Neural cell (in vitro differentiated cells): ENCODE data around the gene SULF2. TPM values are rescaled to one million over a fixed set of nuclear protein-coding genes. Genes with fewer than 3 reads are reported as not detected.

Source experiments
- H2AFZ ChIP-seq: fragments of 200-600, 300-800 bp; sonication (generic), shearing (Covaris generic); 2 replicates; pipeline ENCODE4 v1.6.0; 2014; ENCODE audit warnings: low read depth, mild to moderate bottlenecking, antibody characterized with exemption, low read length, moderate library complexity
- H3F3A ChIP-seq: fragments of 200-600 bp; shearing (Covaris generic); 2 replicates; pipeline ENCODE4 v1.6.1; 2016; ENCODE audit warnings: mild to moderate bottlenecking, moderate library complexity, mixed read lengths, antibody characterized with exemption, low read length; ENCODE audit not compliant: insufficient read depth, poor library complexity, severe bottlenecking
- H3K27ac ChIP-seq: fragments of 200-600, 300-800 bp; sonication (generic), shearing (Covaris generic); 2 replicates; pipeline ENCODE4 v1.5.1; 2014; ENCODE audit warnings: mild to moderate bottlenecking, low read length, moderate library complexity
- H3K27me3 ChIP-seq: fragments of 300-800, 200-600 bp; sonication (generic), shearing (Covaris generic); 2 replicates; pipeline ENCODE4 v1.6.0; 2014; ENCODE audit warnings: mild to moderate bottlenecking, low read depth, low read length, moderate library complexity; ENCODE audit not compliant: insufficient read depth
- H3K36me3 ChIP-seq: fragments of 300-800, 200-600 bp; sonication (generic), shearing (Covaris generic); 2 replicates; pipeline ENCODE4 v1.5.1; 2014; ENCODE audit warnings: mild to moderate bottlenecking, antibody characterized with exemption, low read length, moderate library complexity; ENCODE audit not compliant: insufficient read depth
- H3K4me2 ChIP-seq: fragments of 300-800, 200-600 bp; sonication (generic), shearing (Covaris generic); 2 replicates; pipeline ENCODE4 v1.6.0; 2014; ENCODE audit warnings: mild to moderate bottlenecking, low read length
- H3K4me3 ChIP-seq: fragments of 300-800, 200-600 bp; sonication (generic), shearing (Covaris generic); 2 replicates; pipeline ENCODE4 v1.5.1; 2014; ENCODE audit warnings: mild to moderate bottlenecking, low read length, moderate library complexity
- H3K79me2 ChIP-seq: fragments of 200-600 bp; shearing (Covaris generic); replicated peaks from 2 replicates; pipeline ENCODE4 v1.6.0; 2014; ENCODE audit warnings: mild to moderate bottlenecking, low read length, moderate library complexity; ENCODE audit not compliant: insufficient read depth
- H3K9ac ChIP-seq: fragments of 300-800, 200-600 bp; sonication (generic), shearing (Covaris generic); 2 replicates; pipeline ENCODE4 v1.6.1; 2016; ENCODE audit warnings: mild to moderate bottlenecking, low read length, mixed read lengths
- H3K9me2 ChIP-seq: fragments of 200-600 bp; shearing (Covaris generic); 2 replicates; pipeline ENCODE4 v1.6.1; 2016; ENCODE audit warnings: mild to moderate bottlenecking, low read length, mixed read lengths; ENCODE audit not compliant: insufficient read depth
- H3K9me3 ChIP-seq: fragments of 200-600, 300-800 bp; sonication (generic), shearing (Covaris generic); 2 replicates; pipeline ENCODE4 v1.6.1; 2016; ENCODE audit warnings: mild to moderate bottlenecking, mixed run types, low read length, moderate library complexity, mixed read lengths
- H4K20me1 ChIP-seq: fragments of 200-600 bp; shearing (Covaris generic); 2 replicates; pipeline ENCODE4 v1.6.1; 2016; ENCODE audit warnings: mild to moderate bottlenecking, mixed run types; ENCODE audit not compliant: insufficient read depth
- EP300 ChIP-seq: fragments of 450-650 bp; conservative IDR thresholded peaks from 2 replicates; pipeline ENCODE4 v1.6.1; 2014; ENCODE audit warnings: antibody characterized with exemption, mild to moderate bottlenecking, moderate library complexity; ENCODE audit not compliant: poor library complexity, severe bottlenecking
- EZH2 ChIP-seq: fragments of 200-600, 300-800 bp; shearing (Covaris generic), sonication (generic); IDR thresholded peaks from 2 replicates; pipeline ENCODE4 v1.6.1; 2014; ENCODE audit warnings: antibody characterized with exemption, low read length, borderline replicate concordance, mild to moderate bottlenecking; ENCODE audit not compliant: insufficient read depth, poor library complexity, severe bottlenecking
- MXI1 ChIP-seq: fragments of 450-650 bp; conservative IDR thresholded peaks from 2 replicates; pipeline ENCODE4 v1.6.1; 2014; ENCODE audit warnings: antibody characterized with exemption, mild to moderate bottlenecking; ENCODE audit not compliant: poor library complexity, severe bottlenecking
- POLR2AphosphoS5 ChIP-seq: IDR thresholded peaks from 2 replicates; pipeline ENCODE4 v1.6.1; 2012
- RAD21 ChIP-seq: fragments of 450-650 bp; conservative IDR thresholded peaks from 2 replicates; pipeline ENCODE4 v1.6.1; 2014; ENCODE audit warnings: antibody characterized with exemption, mild to moderate bottlenecking, moderate library complexity
- REST ChIP-seq: IDR thresholded peaks from 2 replicates; pipeline ENCODE4 v1.6.1; 2012; ENCODE audit warnings: borderline replicate concordance
- SMC3 ChIP-seq: fragments of 450-650 bp; conservative IDR thresholded peaks from 2 replicates; pipeline ENCODE4 v1.6.1; 2014; ENCODE audit warnings: antibody characterized with exemption, mild to moderate bottlenecking, moderate library complexity; ENCODE audit not compliant: poor library complexity
- TAF1 ChIP-seq: IDR thresholded peaks from 2 replicates; pipeline ENCODE4 v1.6.1; 2012; ENCODE audit warnings: low read depth
- polyA plus RNA-seq: library from polyadenylated mRNA; depleted of rRNA; stranded (reverse); fragments of >200 nt; gene quantifications from 2 replicates; pipeline ENCODE4 v1.2.3, GENCODE V29; 2014
- TF ChIP-seq, protein P1 (sequence below): fragments of 450-650 bp; IDR thresholded peaks from 2 replicates; pipeline ENCODE4 v1.5.1; 2014; ENCODE audit warnings: antibody characterized with exemption, mild to moderate bottlenecking, moderate library complexity; ENCODE audit not compliant: poor library complexity, severe bottlenecking

The SULF2 gene
- polyA plus RNA-seq, 1 donor from 2014 or later, result 30.0 TPM

- no peaks in the 10 kb centered on the region for H3K79me2 ChIP-seq
- no peaks in the 10 kb centered on the region for H3K36me3 ChIP-seq
- H3K27ac ChIP-seq, result no peak overlapping the region
- no peaks in the 10 kb centered on the region for H3K27me3 ChIP-seq
- no peak overlapping the region for H2AFZ ChIP-seq
- H4K20me1 ChIP-seq, result no peaks in the 10 kb centered on the region
- TF ChIP-seq REST (no peak), POLR2AphosphoS5 (no peak), EP300 (no peak), RAD21 (no peak), EZH2 (no peak), MXI1 (no peak), TAF1 (no peak), SMC3 (no peak)
- TF ChIP-seq, protein P1, sequence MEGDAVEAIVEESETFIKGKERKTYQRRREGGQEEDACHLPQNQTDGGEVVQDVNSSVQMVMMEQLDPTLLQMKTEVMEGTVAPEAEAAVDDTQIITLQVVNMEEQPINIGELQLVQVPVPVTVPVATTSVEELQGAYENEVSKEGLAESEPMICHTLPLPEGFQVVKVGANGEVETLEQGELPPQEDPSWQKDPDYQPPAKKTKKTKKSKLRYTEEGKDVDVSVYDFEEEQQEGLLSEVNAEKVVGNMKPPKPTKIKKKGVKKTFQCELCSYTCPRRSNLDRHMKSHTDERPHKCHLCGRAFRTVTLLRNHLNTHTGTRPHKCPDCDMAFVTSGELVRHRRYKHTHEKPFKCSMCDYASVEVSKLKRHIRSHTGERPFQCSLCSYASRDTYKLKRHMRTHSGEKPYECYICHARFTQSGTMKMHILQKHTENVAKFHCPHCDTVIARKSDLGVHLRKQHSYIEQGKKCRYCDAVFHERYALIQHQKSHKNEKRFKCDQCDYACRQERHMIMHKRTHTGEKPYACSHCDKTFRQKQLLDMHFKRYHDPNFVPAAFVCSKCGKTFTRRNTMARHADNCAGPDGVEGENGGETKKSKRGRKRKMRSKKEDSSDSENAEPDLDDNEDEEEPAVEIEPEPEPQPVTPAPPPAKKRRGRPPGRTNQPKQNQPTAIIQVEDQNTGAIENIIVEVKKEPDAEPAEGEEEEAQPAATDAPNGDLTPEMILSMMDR, result no peak
- no peak overlapping the region for H3K4me2 ChIP-seq
- H3K4me3 ChIP-seq, result no peak overlapping the region
- no peaks in the 10 kb centered on the region for H3K9me3 ChIP-seq
- H3K9me2 ChIP-seq, result no peaks in the 10 kb centered on the region
- H3F3A ChIP-seq, result no peaks in the 10 kb centered on the region
- no peak overlapping the region for H3K9ac ChIP-seq
Measured at GRCh38 chr20:47676912-47677634, 108.2 kb downstream of the SULF2 start.

DNA sequence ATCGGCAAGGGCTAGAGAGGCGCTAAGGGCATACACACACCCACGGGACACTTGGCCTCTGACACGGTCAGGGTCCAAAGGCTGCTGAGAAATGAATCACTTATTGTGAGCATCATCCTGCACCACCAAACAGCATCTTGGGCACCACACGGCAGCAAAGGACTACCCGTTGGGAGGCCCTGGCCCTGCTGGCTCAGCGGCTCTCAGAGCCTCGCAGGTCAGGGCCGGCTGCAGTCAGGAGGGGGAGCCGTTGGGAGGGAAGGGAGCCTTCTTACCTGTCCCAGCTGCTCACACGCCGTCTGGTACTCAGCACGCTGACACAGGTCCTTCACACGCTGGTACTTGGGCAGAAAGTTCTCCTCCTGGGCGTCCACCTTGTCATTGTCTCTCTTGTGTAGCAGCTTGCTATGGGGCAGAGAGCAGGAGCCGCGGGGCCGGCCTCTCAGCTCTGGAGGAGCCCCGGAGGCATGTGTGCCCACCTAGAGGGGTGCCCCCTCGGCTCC is 109.0 kb downstream of the SULF2 start:
- H3K36me3 ChIP-seq, result no peaks in the 10 kb centered on the region
- H4K20me1 ChIP-seq, result no peaks in the 10 kb centered on the region
- H3K4me2 ChIP-seq, result no peak overlapping the region
- H2AFZ ChIP-seq, result no peak overlapping the region
- H3K9me2 ChIP-seq, result no peaks in the 10 kb centered on the region
- H3K27ac ChIP-seq, result no peak overlapping the region
- TF ChIP-seq, protein P1, result no peak
- TF ChIP-seq SMC3 (no peak), EP300 (no peak), REST (no peak), EZH2 (no peak)
- no peak overlapping the region for H3K9ac ChIP-seq
- no peaks in the 10 kb centered on the region for H3F3A ChIP-seq
- H3K79me2 ChIP-seq, result no peaks in the 10 kb centered on the region
- H3K4me3 ChIP-seq, result no peak overlapping the region
- H3K9me3 ChIP-seq, result no peaks in the 10 kb centered on the region
- H3K27me3 ChIP-seq, result no peaks in the 10 kb centered on the region
